Left ventricle myocardium inferior (tissue), 1 donor: ENCODE results near the gene HSP90AB1. TPM values are rescaled to one million over a fixed set of nuclear protein-coding genes. Genes with fewer than 3 reads are reported as not detected.

Source experiments
- DNase-seq: peaks from one replicate; pipeline ENCODE4 v3.0.0-alpha.2; 2020
- H3K27ac ChIP-seq: fragments of 200-600 bp; replicated peaks from 2 replicates; pipeline ENCODE4 v1.8.0; 2021
- H3K27me3 ChIP-seq: fragments of 200-600 bp; 2 replicates; pipeline ENCODE4 v1.8.0; 2021; ENCODE audit warnings: low read depth
- H3K36me3 ChIP-seq: fragments of 200-600 bp; 2 replicates; pipeline ENCODE4 v1.8.0; 2021
- H3K4me1 ChIP-seq: fragments of 200-600 bp; 2 replicates; pipeline ENCODE4 v1.8.0; 2021
- H3K4me3 ChIP-seq: fragments of 200-600 bp; 2 replicates; pipeline ENCODE4 v1.8.0; 2021; ENCODE audit warnings: mild to moderate bottlenecking, moderate library complexity
- H3K9me3 ChIP-seq: fragments of 200-600 bp; replicated peaks from 2 replicates; pipeline ENCODE4 v1.8.0; 2021
- CTCF ChIP-seq: fragments of 200-600 bp; IDR thresholded peaks from 2 replicates; pipeline ENCODE4 v1.8.0; 2021; ENCODE audit warnings: antibody characterized with exemption, mild to moderate bottlenecking, borderline replicate concordance
- intact Hi-C: fragments of 100-400 bp; cut with micrococcal nuclease; formaldehyde crosslinking; loops from one replicate; pipeline ENCODE4 v1.11.0; 2022
- total RNA-seq: library from RNA; stranded (reverse); fragmentation: NEBNext Ultra II Directional; extraction: Animal tissue kit (Norgen Biotek cat#: 25700); gene quantifications from one replicate; pipeline ENCODE4 v1.2.1, GENCODE V29; 2021
- donor health status: DM: no; HTN: yes; CAD: no; lungs with severe emphysema.

HSP90AB1 gene
- total RNA-seq, 1 donor from 2014 or later: 786 TPM

GRCh38 chr6:44249082-44249748 is 2.3 kb downstream of the HSP90AB1 start:
- Histone ChIP-seq H3K9me3 (no peaks in the 10 kb centered on the region), H3K27ac (peak overlapping the region; percentile 99), H3K4me1 (peaks cover 87% of the 10 kb centered on the region), H3K36me3 (peaks cover 63% of the 10 kb centered on the region), H3K4me3 (peak overlapping the region; percentile 96), H3K27me3 (no peaks in the 10 kb centered on the region)
- no peak for TF ChIP-seq CTCF
- intact Hi-C loops: no loop called here
- DNase-seq: no peak

- Histone ChIP-seq H3K9me3 (no peaks in the 10 kb centered on the region), H3K27ac (peak overlapping the region; percentile 20), H3K36me3 (peaks cover 73% of the 10 kb centered on the region), H3K4me1 (peaks cover 96% of the 10 kb centered on the region), H3K27me3 (no peaks in the 10 kb centered on the region), H3K4me3 (peak overlapping the region; percentile 96)
- no peak for TF ChIP-seq CTCF
- intact Hi-C loops: no loop called here
- DNase-seq: no peak
Measured at GRCh38 chr6:44250067-44250717, 3.3 kb downstream of the HSP90AB1 start.

- no peak for TF ChIP-seq CTCF
- DNase-seq: no peak
- H3K4me3 ChIP-seq: no peak overlapping the region
- H3K9me3 ChIP-seq: no peaks in the 10 kb centered on the region
- H3K4me1 ChIP-seq: peaks cover 94% of the 10 kb centered on the region
- peak overlapping the region; percentile 20 for H3K27ac ChIP-seq
- intact Hi-C loops: no loop called here
- no peaks in the 10 kb centered on the region for H3K27me3 ChIP-seq
- H3K36me3 ChIP-seq: peaks cover 78% of the 10 kb centered on the region
Measured at GRCh38 chr6:44250718-44251123, 3.8 kb downstream of the HSP90AB1 start.

- Histone ChIP-seq H3K9me3 (no peaks in the 10 kb centered on the region), H3K27ac (no peak overlapping the region), H3K27me3 (no peaks in the 10 kb centered on the region), H3K4me3 (no peak overlapping the region), H3K36me3 (peaks cover 82% of the 10 kb centered on the region), H3K4me1 (peaks cover 95% of the 10 kb centered on the region)
- intact Hi-C loops: no loop called here
- no peak for DNase-seq
- TF ChIP-seq CTCF: no peak
Measured at GRCh38 chr6:44251576-44252524, 4.9 kb downstream of the HSP90AB1 start.

- H3K27me3 ChIP-seq: no peaks in the 10 kb centered on the region
- peaks cover 92% of the 10 kb centered on the region for H3K4me1 ChIP-seq
- no peak overlapping the region for H3K4me3 ChIP-seq
- TF ChIP-seq CTCF: peak; percentile 56
- no peak for DNase-seq
- intact Hi-C loops: no loop called here
- H3K27ac ChIP-seq: peak overlapping the region; percentile 15
- no peaks in the 10 kb centered on the region for H3K9me3 ChIP-seq
- H3K36me3 ChIP-seq: peaks cover 76% of the 10 kb centered on the region
Measured at GRCh38 chr6:44253307-44254101, 6.6 kb downstream of the HSP90AB1 start.
